Subcutaneous abdominal adipose tissue (tissue), 5 donors: ENCODE data around the gene PHF21A.
"Not testable (repeated sequence)": the region's sequence is repeated elsewhere in the genome, so short reads cannot be mapped to it uniquely, and the experiment has no call there.

ENCODE experiments used
- H3K27ac ChIP-seq: one replicate; pipeline ENCODE4 v1.7.0; 2013; ENCODE audit warnings: low read depth, mild to moderate bottlenecking, inconsistent platforms, low read length, moderate library complexity
- H3K27me3 ChIP-seq, 5 donors: one replicate each; pipeline ENCODE4 v1.7.0; 2013; ENCODE audit warnings: low read length in 5 of 5, inconsistent platforms in 1 of 5; ENCODE audit not compliant: control insufficient read depth in 5 of 5, insufficient read depth in 4 of 5
- H3K36me3 ChIP-seq, 5 donors: one replicate each; pipeline ENCODE4 v1.7.0; 2013; ENCODE audit warnings: low read length in 5 of 5; ENCODE audit not compliant: control insufficient read depth in 5 of 5, insufficient read depth in 5 of 5
- H3K4me1 ChIP-seq, 5 donors: one replicate each; pipeline ENCODE4 v1.7.0; 2013; ENCODE audit warnings: low read length in 5 of 5, mild to moderate bottlenecking in 3 of 5, moderate library complexity in 1 of 5; ENCODE audit not compliant: control insufficient read depth in 5 of 5, insufficient read depth in 5 of 5
- H3K4me3 ChIP-seq, 5 donors: one replicate each; pipeline ENCODE4 v1.7.0; 2013; ENCODE audit warnings: low read length in 5 of 5, low read depth in 1 of 5
- H3K9ac ChIP-seq, 5 donors: one replicate each; pipeline ENCODE4 v1.7.0; 2013; ENCODE audit warnings: low read length in 5 of 5, mild to moderate bottlenecking in 4 of 5, moderate library complexity in 3 of 5
- H3K9me3 ChIP-seq, 5 donors: one replicate each; pipeline ENCODE4 v1.7.0; 2013; ENCODE audit warnings: low read length in 5 of 5; ENCODE audit not compliant: control insufficient read depth in 5 of 5
- donor health status: healthy.
- donor health status: healthy.
- donor health status: healthy.
- donor health status: healthy.
- donor health status: healthy.

PHF21A gene

GRCh38 chr11:45982656-45983470 is 138.4 kb downstream of the PHF21A start:
- Histone ChIP-seq H3K27ac (no peak overlapping the region), H3K4me3 (no peak overlapping the region), H3K27me3 (no peaks in the 10 kb centered on the region), H3K9me3 (no peaks in the 10 kb centered on the region), H3K4me1 (peaks cover 0 to 15% (median 4%) of the 10 kb centered on the region in 5 donors), H3K36me3 (peaks cover 10 to 15% (median 12%) of the 10 kb centered on the region in 5 donors), H3K9ac (no peak overlapping the region)

- H3K4me1 ChIP-seq: peaks cover 0 to 15% (median 4%) of the 10 kb centered on the region in 5 donors
- H3K27ac ChIP-seq, H3K27me3 ChIP-seq, H3K9me3 ChIP-seq, H3K9ac ChIP-seq, H3K4me3 ChIP-seq: not testable (repeated sequence)
- H3K36me3 ChIP-seq: peaks cover 12 to 21% (median 19%) of the 10 kb centered on the region in 5 donors
Measured at GRCh38 chr11:45981826-45982225, 139.4 kb downstream of the PHF21A start.

GRCh38 chr11:45974806-45975205 is 146.4 kb downstream of the PHF21A start:
- Histone ChIP-seq H3K36me3 (peaks cover 25 to 50% (median 30%) of the 10 kb centered on the region in 5 donors), H3K9me3 (no peaks in the 10 kb centered on the region), H3K4me1 (peaks cover 0 to 4% (median 0%) of the 10 kb centered on the region in 5 donors), H3K27ac (no peak overlapping the region), H3K9ac (no peak overlapping the region), H3K4me3 (no peak overlapping the region), H3K27me3 (no peaks in the 10 kb centered on the region)

- Histone ChIP-seq H3K9ac (no peak overlapping the region), H3K27me3 (no peaks in the 10 kb centered on the region), H3K36me3 (peaks cover 28 to 52% (median 30%) of the 10 kb centered on the region in 5 donors)
Measured at GRCh38 chr11:45973601-45974000, 147.7 kb downstream of the PHF21A start.

GRCh38 chr11:45968901-45969300 is 152.4 kb downstream of the PHF21A start:
- no peak overlapping the region for H3K4me3 ChIP-seq
- no peak overlapping the region for H3K27ac ChIP-seq
- peaks cover 37 to 70% (median 38%) of the 10 kb centered on the region in 5 donors for H3K36me3 ChIP-seq
- H3K4me1 ChIP-seq: peaks cover 0 to 3% (median 0%) of the 10 kb centered on the region in 5 donors
- no peaks in the 10 kb centered on the region for H3K9me3 ChIP-seq
- no peaks in the 10 kb centered on the region for H3K27me3 ChIP-seq
- no peak overlapping the region for H3K9ac ChIP-seq

More at GRCh38 chr11:45973601-45974000, 147.7 kb downstream of the PHF21A start:
- H3K27ac ChIP-seq: no peak overlapping the region
- H3K4me1 ChIP-seq: peaks cover 0 to 4% (median 0%) of the 10 kb centered on the region in 5 donors
- H3K9me3 ChIP-seq: no peaks in the 10 kb centered on the region
- H3K4me3 ChIP-seq: no peak overlapping the region

GRCh38 chr11:45967506-45967905 is 153.7 kb downstream of the PHF21A start:
- Histone ChIP-seq H3K27me3 (no peaks in the 10 kb centered on the region), H3K4me3 (no peak overlapping the region), H3K27ac (no peak overlapping the region), H3K36me3 (peaks cover 28 to 63% (median 38%) of the 10 kb centered on the region in 5 donors), H3K9me3 (no peaks in the 10 kb centered on the region), H3K4me1 (peaks cover 0 to 3% (median 0%) of the 10 kb centered on the region in 5 donors), H3K9ac (no peak overlapping the region)

GRCh38 chr11:45964911-45965389 is 156.3 kb downstream of the PHF21A start:
- peaks cover 0 to 15% (median 12%) of the 10 kb centered on the region in 5 donors for H3K4me1 ChIP-seq
- no peak overlapping the region for H3K4me3 ChIP-seq
- peaks cover 21 to 57% (median 27%) of the 10 kb centered on the region in 5 donors for H3K36me3 ChIP-seq
- H3K27me3 ChIP-seq: no peaks in the 10 kb centered on the region
- no peaks in the 10 kb centered on the region for H3K9me3 ChIP-seq
- H3K27ac ChIP-seq: no peak overlapping the region
- H3K9ac ChIP-seq: no peak overlapping the region

- peaks cover 0 to 16% (median 15%) of the 10 kb centered on the region in 5 donors for H3K4me1 ChIP-seq
- H3K4me3 ChIP-seq: no peak overlapping the region
- H3K9ac ChIP-seq: no peak overlapping the region
- peaks cover 0 to 5% (median 0%) of the 10 kb centered on the region in 5 donors for H3K9me3 ChIP-seq
- H3K36me3 ChIP-seq: peaks cover 7 to 26% (median 10%) of the 10 kb centered on the region in 5 donors
- no peaks in the 10 kb centered on the region for H3K27me3 ChIP-seq
- no peak overlapping the region for H3K27ac ChIP-seq
Measured at GRCh38 chr11:45961751-45962240, 159.5 kb downstream of the PHF21A start.

GRCh38 chr11:45960387-45961095 is 160.7 kb downstream of the PHF21A start:
- Histone ChIP-seq H3K4me1 (peaks cover 0 to 16% (median 15%) of the 10 kb centered on the region in 5 donors), H3K27me3 (no peaks in the 10 kb centered on the region), H3K9ac (no peak overlapping the region), H3K27ac (no peak overlapping the region), H3K4me3 (no peak overlapping the region), H3K9me3 (peaks cover 0 to 5% (median 0%) of the 10 kb centered on the region in 5 donors), H3K36me3 (peaks cover 6 to 19% (median 7%) of the 10 kb centered on the region in 5 donors)
